Liver (tissue), 3 donors: ENCODE data around the gene TMEM154.

ENCODE experiments used
- FOXA1 ChIP-seq: IDR thresholded peaks from 2 replicates; pipeline ENCODE4 v1.6.1; 2016; ENCODE audit warnings: antibody characterized with exemption
- HNF4A ChIP-seq, 2 donors: conservative IDR thresholded peaks; 2 replicates each; pipeline ENCODE4 v1.6.1; 2016; ENCODE audit warnings: antibody characterized with exemption in 2 of 2, mild to moderate bottlenecking in 2 of 2
- RAD21 ChIP-seq, 2 donors: IDR thresholded peaks; 2 replicates each; pipeline ENCODE4 v1.6.1; 2016; ENCODE audit warnings: antibody characterized with exemption in 2 of 2, mild to moderate bottlenecking in 2 of 2
- REST ChIP-seq: IDR thresholded peaks from 2 replicates; pipeline ENCODE4 v1.6.1; 2016; ENCODE audit warnings: antibody characterized with exemption, mild to moderate bottlenecking
- RXRA ChIP-seq, 2 donors: IDR thresholded peaks; 2 replicates each; pipeline ENCODE4 v1.6.1; 2017 to 2018; ENCODE audit warnings: antibody characterized with exemption in 2 of 2, mild to moderate bottlenecking in 1 of 2
- SP1 ChIP-seq: IDR thresholded peaks from 2 replicates; pipeline ENCODE4 v1.6.1; 2018; ENCODE audit warnings: antibody characterized with exemption, mild to moderate bottlenecking
- TF ChIP-seq, protein P1 (sequence below): fragments of 150-350 bp; IDR thresholded peaks from 2 replicates; pipeline ENCODE4 v1.5.1; 2017; ENCODE audit warnings: improper control_type of control experiment, low read depth, low read length; ENCODE audit not compliant: missing input control
- donor health status: healthy.
- donor health status: healthy.

GRCh38 chr4:152620915-152621314, 58.9 kb downstream of the TMEM154 start:
- TF ChIP-seq FOXA1 (no peak), RAD21 (IDR thresholded peaks at IDR 0.05) (no peak), REST (no peak), RXRA (IDR thresholded peaks at IDR 0.05) (no peak), SP1 (no peak), HNF4A (conservative IDR thresholded peaks at IDR 0.05) (no peak)
- TF ChIP-seq, protein P1, sequence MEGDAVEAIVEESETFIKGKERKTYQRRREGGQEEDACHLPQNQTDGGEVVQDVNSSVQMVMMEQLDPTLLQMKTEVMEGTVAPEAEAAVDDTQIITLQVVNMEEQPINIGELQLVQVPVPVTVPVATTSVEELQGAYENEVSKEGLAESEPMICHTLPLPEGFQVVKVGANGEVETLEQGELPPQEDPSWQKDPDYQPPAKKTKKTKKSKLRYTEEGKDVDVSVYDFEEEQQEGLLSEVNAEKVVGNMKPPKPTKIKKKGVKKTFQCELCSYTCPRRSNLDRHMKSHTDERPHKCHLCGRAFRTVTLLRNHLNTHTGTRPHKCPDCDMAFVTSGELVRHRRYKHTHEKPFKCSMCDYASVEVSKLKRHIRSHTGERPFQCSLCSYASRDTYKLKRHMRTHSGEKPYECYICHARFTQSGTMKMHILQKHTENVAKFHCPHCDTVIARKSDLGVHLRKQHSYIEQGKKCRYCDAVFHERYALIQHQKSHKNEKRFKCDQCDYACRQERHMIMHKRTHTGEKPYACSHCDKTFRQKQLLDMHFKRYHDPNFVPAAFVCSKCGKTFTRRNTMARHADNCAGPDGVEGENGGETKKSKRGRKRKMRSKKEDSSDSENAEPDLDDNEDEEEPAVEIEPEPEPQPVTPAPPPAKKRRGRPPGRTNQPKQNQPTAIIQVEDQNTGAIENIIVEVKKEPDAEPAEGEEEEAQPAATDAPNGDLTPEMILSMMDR: no peak
